Glomerular visceral epithelial cell (primary cell): Measurements from ENCODE around the gene SFSWAP.

Source experiments
- DNase-seq: peaks from one replicate; pipeline ENCODE4 v3.0.0-alpha.2; 2016; ENCODE audit errors: extremely low spot score

Gene SFSWAP

GRCh38 chr12:131810726-131811125 lies 99.8 kb downstream of the SFSWAP start:
- DNase-seq = no peak

GRCh38 chr12:131815131-131815530 lies 104.2 kb downstream of the SFSWAP start:
- DNase-seq = no peak

- DNase-seq = no peak
Measured at GRCh38 chr12:131816495-131816894, 105.6 kb downstream of the SFSWAP start.

DNA sequence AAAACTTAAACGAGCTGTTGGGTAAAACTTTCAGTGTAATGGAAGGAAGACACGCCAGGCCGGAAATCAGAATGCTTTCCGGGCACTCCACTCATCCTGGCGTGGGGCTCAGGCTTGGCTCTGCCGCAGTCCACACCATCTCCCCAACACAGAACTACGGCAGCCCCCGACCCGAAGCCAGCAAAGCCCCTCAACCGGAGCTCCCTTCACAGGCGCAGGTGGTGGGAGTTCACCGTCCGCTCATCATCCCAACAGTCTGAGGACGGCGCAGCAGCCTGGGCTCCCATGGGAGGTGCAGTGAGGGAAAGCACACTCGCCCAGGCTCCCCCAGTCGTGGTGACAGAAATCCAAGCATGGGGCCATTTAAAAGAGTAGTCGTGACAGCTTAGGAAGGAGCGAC lies 106.4 kb downstream of the SFSWAP start:
- DNase-seq = no peak

GRCh38 chr12:131818821-131819585 lies 108.1 kb downstream of the SFSWAP start:
- no peak for DNase-seq

DNA sequence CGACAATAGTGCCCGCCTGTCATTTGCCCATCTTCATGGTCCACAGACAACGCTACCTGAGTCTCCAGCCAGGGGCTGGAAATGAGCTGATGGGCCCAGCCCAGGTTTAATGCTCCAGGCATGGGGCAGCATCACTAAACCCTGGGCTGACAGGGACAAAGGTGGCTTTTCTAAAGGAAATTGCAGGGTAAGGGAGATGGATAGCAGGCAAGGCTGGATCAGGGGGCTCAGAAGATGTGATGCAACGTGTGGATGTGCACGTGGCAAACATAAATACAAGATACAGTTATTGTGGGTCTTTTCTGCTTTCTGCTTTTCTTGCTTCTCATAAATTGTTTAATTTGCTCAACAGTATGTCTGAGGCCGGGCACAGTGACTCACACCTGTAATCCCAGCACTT lies 113.6 kb downstream of the SFSWAP start:
- DNase-seq = no peak

- no peak for DNase-seq
Measured at GRCh38 chr12:131825146-131825892, 114.4 kb downstream of the SFSWAP start.

DNA sequence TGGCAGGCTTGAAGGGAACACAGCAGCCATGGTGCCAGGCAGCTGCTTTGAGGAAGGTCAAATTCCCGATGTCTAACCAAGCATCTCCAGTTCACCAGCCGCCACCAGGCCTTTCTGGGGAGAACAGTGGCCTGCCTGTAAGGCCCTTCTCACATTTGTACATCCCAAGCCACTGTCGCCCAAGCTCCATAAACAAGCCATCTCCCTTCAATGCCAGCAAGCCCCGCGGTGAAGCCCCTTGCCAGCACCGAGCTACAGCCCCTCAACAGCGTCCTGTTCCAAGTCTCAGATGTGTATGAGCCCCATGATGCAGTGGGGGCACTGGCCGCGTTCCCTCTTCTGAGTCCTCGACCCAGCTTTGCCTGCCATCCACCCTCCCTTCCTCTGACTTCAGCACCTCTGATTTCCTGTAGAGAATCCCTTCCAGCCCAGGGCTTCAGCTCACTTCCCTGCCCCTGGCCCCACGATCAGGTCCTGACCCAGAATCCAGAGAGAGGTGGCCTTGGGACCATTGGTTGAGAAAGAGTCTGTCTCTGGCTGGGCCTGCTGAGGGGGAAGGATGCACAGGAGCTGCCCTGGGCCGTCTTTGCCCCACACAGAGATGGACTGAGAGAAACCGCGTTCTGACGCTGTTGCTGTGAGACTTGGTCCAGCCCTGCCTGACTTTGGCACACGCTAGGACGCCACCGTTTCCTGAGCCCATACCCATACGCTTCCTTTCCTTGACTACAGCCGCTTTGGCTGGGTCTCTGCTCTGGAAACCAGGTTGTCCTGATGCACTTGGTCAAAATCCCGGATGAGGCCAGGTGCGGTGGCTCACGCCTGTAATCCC lies 115.4 kb downstream of the SFSWAP start:
- no peak for DNase-seq

GRCh38 chr12:131827961-131828534 lies 117.2 kb downstream of the SFSWAP start, which contains the start of gene MMP17:
TSS of gene MMP17 (plus strand) at chr12:131828393. CDS start at chr12:131828495, 102 bp downstream.
- no peak for DNase-seq

DNA sequence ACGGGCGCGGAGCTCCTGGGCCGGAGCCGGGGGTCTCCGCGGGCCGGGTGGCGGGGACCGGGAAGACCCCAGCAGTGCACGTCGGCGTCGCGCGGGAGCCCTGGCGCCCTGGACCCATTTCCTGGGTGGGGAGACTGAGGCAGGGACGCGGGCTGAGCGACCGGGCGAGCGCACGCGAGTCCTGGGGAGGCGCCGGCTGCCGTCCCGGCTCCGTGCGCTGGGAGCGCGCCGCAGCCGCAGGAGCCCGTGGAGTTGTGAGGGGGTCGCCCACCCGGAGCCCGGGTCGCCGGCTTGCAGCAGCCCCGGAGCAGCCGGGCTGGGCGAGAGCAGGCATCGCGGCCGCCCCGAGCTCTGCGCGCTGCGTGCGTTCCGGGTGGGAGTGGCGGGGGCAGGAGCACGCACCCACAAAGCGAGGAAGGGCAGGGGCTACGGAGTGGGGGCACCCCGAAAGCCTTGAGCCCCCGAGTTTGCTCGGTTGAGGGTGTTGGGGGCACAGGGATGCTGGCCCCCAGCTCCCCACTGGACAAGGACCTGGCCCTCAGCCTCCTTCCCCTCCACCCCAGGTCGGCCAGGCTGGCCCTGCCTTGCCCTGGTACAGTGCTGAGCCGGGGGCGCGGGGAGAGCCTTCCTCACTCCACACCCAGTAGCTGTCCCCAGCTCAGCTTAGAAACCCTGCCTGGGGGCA lies 117.9 kb downstream of the SFSWAP start:
- no peak for DNase-seq

DNA sequence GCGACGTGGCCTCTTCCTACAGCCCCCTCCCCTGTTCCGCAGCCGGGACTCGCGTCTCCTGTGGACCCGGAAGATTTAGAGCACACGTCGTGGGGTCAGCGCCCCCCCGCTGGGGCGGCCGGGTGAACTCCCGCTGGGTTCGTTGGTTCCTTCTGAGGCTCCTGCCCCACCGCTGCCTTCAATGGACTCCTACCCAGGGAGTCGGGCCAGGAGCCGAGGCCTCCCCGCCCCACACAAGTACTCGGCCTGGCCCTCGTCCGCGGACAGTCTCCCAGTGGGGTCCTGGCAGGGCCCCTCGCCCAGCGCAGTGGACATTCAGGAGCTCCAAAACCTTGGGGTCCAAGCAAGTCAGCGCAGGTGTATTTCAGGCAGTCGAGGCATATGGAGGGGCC lies 118.5 kb downstream of the SFSWAP start:
- DNase-seq = no peak

DNA sequence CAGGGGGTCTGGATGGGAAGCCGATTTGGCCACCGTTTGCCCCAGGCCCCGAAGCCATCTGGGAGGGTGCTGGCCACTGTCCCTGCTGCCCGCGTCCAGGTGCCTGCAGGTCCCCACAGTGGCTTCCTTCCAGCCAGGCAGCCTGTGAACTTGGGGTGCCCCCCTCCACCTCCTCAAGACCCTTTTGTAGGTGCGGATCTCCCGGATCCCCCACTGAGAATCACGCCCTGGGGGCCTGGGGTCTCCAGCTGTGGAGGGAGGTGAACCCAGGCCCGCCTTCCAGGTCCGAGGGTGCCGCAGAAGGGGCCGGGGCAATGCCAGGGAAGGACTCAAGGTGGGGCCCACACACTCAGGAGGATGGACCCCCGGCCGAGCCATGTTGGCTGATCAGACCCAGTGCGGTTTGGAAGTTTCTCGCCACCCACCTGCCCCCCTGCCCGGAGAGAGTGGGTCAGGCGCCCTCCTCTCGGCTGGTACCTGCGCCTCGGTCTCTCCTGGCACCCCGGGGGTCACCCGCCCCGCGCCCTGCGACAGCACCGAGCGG lies 119.0 kb downstream of the SFSWAP start:
- no peak for DNase-seq

- DNase-seq = peak; percentile 64
Measured at GRCh38 chr12:131830335-131830913, 119.5 kb downstream of the SFSWAP start.

DNA sequence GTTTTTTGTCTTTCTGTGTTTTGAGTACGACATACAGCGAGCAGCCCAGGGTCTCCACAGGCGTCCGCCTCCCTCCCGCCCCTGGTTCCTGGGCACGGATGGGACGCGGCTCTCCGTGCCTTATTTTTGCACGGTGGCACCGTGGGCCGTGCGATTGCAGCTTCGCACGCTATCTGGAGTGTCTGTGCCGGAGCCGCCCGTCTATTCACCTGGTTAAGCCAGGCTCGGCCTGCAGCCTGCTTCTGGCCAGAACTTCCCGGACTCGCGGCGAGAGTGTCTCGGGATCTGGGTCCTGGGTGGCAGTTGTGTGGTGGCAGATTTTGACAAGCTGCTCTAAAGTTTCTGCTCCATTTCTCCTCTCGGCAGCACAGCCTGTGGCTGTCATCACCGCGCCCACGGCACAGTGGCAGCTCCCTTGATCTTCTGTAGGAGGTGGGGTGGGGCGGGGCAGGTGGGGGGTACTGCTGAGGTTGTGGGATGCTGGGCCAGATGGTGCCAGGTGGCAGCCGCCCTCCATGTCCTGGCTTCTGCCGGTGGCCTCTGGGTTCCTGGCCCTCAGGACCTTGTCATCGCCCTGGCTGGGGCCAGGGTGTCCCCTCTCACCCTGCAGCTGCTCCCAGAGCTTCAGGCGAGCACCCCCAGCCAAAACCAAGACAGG lies 120.2 kb downstream of the SFSWAP start:
- DNase-seq = no peak

- no peak for DNase-seq
Measured at GRCh38 chr12:131831635-131832041, 120.7 kb downstream of the SFSWAP start.

- DNase-seq = no peak
Measured at GRCh38 chr12:131832321-131833231, 121.7 kb downstream of the SFSWAP start.

DNA sequence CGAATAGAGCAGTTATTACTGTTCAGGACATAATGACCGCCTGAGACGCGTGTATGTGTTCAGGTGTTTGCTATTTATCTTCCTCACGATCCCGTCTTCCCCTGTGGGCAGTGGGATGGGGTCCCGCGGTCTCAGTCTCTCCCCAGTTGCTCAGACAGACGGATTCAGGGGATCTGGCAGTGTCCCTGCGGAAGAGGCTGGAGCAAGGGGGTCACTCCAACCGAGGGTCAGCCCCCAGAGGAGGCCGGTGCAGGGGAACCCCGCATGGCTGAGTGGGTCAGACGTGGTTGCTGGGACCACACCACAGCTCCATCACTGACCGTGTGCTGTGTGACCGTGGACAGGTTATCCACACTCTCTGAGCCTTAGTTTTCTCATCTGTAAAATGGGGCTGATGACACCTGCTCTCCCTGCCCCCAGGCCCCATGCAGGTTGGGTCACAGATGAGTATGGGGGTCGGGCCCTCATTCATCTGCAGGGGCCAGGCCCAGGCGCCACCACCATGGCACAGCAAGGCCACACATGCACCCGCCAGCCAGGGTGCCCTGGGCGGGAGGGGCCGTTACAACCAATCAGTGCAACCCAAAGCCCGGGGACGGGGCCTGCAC lies 122.5 kb downstream of the SFSWAP start:
- no peak for DNase-seq

DNA sequence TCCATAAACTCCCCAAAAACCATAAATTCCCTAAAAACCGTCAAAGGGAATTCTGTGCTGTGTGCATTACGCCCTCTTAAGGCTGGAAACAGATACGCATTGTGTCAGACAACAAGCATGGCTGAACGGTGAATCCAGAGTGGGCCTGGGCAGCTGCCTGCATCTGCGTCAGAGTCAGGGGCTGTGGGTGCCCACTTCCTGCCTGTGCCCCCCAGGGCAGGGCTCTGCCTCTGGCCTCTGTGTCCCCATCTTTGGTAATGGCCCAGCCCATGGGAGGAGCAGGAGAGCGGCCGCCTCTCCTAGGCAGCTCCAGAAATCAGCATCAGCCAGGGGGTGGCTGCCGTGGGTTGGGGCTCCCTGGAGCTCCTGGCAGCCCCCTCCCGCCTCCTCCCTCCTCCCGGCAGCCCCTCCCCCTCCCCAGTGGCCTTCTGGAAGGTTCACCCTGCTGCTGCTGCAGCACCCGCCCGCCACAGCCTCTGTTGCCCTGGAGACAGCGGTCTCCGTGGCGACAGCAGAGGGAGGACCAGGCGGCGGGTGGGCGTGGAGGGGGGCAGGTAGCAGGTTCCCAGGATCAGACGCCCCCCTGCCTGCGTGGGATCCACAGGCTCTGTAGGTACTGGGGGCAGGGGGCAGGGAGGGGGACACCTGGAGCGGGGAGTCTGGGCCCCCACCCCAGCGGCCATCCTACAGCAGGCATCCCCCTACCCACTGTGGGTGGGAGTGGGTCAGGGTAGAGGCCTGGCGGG lies 123.2 kb downstream of the SFSWAP start:
- DNase-seq = no peak
